GM12864 (cell line): ENCODE results near the gene INPP4B.

Source experiments
- DNase-seq: peaks from one replicate; pipeline ENCODE4 v3.0.0-alpha.2; 2011; ENCODE audit warnings: low read depth
- H3K4me3 ChIP-seq: 2 replicates; pipeline ENCODE4 v1.5.1; 2011; ENCODE audit warnings: mild to moderate bottlenecking, low read depth, low read length, control low read depth
- CTCF ChIP-seq: IDR thresholded peaks from 2 replicates; pipeline ENCODE4 v1.5.1; 2011; ENCODE audit warnings: low read depth, mild to moderate bottlenecking, moderate library complexity, low read length, control low read depth, inconsistent platforms; ENCODE audit errors: missing control alignments

Gene INPP4B

GRCh38 chr4:142278171-142278570 is 567.9 kb downstream of the INPP4B start:
- no peak for TF ChIP-seq CTCF
- no peak overlapping the region for H3K4me3 ChIP-seq
- no peak for DNase-seq

GRCh38 chr4:142274137-142274536 is 572.0 kb downstream of the INPP4B start:
- no peak for TF ChIP-seq CTCF
- no peak overlapping the region for H3K4me3 ChIP-seq
- no peak for DNase-seq

- DNase-seq = no peak
- no peak overlapping the region for H3K4me3 ChIP-seq
- no peak for TF ChIP-seq CTCF
Observed at GRCh38 chr4:142272452-142272851, 573.6 kb downstream of the INPP4B start.

GRCh38 chr4:142271832-142272231 is 574.3 kb downstream of the INPP4B start:
- TF ChIP-seq CTCF = no peak
- H3K4me3 ChIP-seq = no peak overlapping the region
- no peak for DNase-seq

- TF ChIP-seq CTCF = no peak
- H3K4me3 ChIP-seq = no peak overlapping the region
- no peak for DNase-seq
Observed at GRCh38 chr4:142267101-142267500, 579.0 kb downstream of the INPP4B start.

GRCh38 chr4:142265946-142266345 is 580.2 kb downstream of the INPP4B start:
- no peak overlapping the region for H3K4me3 ChIP-seq
- no peak for DNase-seq
- TF ChIP-seq CTCF = no peak

GRCh38 chr4:142265536-142265935 is 580.6 kb downstream of the INPP4B start:
- no peak overlapping the region for H3K4me3 ChIP-seq
- DNase-seq = no peak
- TF ChIP-seq CTCF = no peak
